Erythroblast (primary cell): ENCODE results near the gene OR2M2.

Experiments
- GATA1 ChIP-seq: IDR thresholded peaks from 2 replicates; pipeline ENCODE4 v1.6.1; 2011; ENCODE audit warnings: low read depth, mild to moderate bottlenecking, control low read depth, low read length, moderate library complexity
- POLR2A ChIP-seq: IDR thresholded peaks from 2 replicates; pipeline ENCODE4 v1.6.1; 2011; ENCODE audit warnings: mild to moderate bottlenecking, low read length

- no peak for TF ChIP-seq POLR2A
- TF ChIP-seq GATA1 = no peak
These were observed 22.3 kb downstream of the OR2M2 start, which contains the start of gene OR2M3 for GRCh38 chr1:248196965-248197364.
